ENCODE data around the gene NUF2. TPM values are rescaled to one million over a fixed set of nuclear protein-coding genes. Genes with fewer than 3 reads are reported as not detected.
"Not testable (repeated sequence)": the region's sequence is repeated elsewhere in the genome, so short reads cannot be mapped to it uniquely, and the experiment has no call there.

The NUF2 gene
- polyA plus RNA-seq, 1 donor: 45.3 TPM

DNA sequence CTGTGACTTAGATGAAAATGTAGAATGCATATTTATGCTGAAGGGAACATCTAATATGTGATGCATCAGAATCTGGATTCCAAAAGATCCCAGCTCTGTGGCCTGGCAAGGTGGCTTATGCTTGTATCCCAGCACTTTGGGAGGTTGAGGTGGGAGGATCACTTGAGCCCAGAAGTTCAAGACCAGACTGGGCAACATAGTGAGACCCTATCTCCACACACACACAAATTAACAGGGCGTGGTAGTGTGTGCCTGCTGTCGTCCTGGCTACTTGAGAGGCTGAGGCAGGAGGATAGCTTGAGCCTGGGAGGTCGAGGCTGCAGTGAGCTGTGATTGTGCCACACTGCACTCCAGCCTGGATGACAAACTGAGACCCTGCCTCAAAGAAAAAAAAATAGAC lies 1.6 kb downstream of the NUF2 start:
- DNase-seq: not testable (repeated sequence)

DNA sequence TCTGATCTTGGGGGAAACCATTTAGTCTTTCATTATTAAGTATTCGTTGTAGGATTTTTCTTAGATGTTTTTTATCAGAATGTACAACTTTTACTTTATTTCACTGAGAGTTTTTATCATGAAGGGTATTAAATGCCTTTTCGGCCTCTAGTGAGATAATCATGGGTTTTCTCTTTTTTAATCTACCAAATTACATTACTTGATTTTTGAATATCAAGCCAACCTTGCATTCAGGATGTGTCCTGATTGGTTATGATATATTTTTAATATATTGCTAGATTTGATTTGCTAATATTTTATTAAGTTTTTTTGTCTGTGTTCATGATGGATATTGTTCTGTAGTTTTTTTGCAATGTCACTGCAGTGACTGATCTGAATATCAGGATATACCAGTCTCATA lies 9.4 kb downstream of the NUF2 start:
- no peak for DNase-seq

DNA sequence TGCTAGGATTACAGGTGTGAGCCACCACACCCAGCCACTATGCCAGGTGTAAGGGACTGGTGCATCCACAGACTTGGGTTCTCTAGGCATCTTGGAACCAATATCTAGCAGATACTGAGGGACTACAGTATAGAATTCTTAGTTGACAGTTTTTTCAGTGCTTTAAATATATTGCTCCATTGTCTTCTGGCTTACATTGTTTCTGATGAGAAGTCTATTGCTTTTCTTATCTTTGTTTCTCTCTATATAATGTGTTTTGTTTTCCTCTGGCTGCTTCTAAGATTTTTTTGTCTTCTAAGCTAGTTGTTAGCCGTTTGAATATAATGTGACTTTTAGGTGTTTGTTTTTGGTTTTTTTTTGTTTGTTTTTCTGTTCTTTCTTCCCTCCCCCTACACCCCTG lies 13.5 kb downstream of the NUF2 start:
- DNase-seq: no peak

DNA sequence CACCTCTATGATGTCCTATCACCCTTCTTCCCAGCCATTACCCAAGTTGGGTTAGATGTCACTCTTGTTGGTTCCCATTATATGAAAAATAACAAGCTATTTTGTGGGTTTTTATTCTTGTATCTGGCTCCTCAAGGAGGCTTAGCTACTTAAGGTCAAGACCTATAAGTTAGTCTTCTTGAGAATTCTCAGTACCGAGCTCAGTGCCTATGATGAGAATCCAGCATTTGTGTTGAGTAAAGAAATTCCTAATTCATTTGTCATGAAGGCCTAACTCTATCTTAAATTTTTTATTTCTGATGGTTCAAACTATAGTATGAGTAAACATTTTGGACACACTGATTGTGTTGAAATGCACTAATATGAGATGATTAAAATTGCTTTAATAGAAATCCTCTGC lies 15.9 kb downstream of the NUF2 start:
- DNase-seq: no peak

DNA sequence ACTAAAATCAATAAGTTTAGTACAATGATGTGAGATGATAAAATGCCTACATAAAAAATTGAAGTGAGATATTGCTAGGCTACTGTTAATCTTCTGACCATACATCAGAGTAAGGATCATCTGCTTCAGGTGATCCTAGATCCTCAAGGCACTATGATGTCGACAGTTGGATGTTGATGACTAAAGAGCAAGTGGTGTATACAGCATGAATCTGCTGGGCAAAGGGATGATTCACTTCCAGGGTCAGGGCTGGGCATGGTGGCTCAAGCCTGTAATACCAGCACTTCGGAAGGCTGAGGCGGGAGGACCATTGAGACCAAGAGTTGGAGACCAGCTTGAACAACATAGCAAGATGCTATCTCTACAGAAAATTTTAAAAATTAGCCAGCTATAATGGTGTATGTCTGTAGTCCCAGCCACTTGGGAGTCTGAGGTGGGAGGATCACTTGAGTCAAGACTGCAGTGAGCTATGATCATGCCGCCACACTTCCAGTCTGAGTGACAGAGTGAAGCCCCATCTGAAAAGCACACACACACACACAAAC lies 24.6 kb downstream of the NUF2 start:
- no peak for DNase-seq

DNA sequence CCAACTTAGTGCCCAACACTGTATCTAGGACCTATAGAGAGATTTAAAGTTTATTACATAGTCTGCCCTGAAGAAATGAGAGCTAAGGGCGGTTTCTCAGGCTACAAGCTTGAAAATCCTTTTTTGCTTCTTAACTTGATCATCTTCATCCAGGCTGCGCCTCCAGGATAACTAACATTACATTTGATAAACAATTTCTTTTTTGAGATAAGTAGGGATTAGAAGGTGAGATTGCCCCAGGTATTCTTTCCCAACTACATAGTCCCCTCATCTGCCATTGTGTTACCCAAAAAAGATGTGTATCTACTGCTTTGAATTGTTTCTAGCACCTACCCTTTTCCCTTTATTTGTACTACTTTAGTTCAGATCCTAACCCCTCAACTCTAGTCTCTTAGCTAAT lies 25.4 kb downstream of the NUF2 start:
- no peak for DNase-seq

DNA sequence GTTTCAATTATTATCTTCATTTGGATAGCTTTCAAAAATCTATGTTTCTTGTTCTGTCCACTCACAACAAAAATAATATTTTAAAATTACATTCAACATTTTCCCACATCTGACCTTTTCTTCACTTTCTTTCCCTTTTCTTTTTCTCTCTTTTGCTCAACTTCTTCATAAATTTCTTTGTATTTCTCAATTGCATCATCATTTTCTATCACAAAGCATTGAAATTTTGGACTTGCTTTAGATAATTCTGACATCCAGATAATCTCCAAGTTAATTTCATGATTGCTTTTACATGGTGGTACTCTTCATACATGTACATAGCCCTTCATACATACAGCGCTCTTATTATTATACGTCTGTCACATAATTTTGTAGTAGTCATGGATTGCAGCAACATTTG lies 30.2 kb downstream of the NUF2 start:
- no peak for DNase-seq

DNA sequence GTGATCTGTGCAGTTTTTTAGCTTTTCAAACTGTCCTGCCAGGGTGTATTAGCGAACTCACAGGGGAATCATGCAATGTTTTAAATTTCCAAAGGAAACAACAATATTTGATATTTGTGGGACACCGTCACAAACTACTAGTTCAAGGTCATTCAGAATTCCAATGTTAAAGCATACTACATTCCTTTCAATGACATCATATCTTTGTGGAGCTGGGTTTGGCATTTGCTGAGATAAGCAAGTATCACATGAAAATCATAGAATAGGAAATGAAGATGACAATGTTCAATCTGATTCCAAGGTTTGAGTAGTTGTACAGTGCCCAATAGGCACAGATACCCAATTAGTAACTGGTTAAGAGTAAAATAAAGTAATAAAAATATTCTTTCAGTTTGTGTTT lies 35.6 kb downstream of the NUF2 start:
- DNase-seq: no peak

DNA sequence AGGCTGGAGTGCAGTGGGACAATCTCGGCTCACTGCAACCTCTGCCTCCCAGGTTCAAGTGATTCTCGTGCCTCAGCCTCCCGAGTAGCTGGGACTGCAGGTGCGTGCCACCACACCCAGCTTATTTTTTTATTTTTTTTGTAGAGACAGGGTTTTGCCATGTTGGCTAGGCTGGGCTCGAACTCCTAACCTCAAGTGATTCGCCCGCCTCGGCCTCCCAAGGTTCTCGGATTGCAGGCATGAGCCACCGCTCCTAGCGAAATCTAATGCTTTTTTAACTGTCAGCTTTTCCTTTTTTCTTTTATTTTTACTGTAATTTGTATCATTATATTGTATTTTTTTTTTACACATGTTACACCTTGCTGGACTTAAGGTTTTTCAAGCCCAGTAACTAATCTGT lies 36.4 kb downstream of the NUF2 start:
- DNase-seq: not testable (repeated sequence)

DNA sequence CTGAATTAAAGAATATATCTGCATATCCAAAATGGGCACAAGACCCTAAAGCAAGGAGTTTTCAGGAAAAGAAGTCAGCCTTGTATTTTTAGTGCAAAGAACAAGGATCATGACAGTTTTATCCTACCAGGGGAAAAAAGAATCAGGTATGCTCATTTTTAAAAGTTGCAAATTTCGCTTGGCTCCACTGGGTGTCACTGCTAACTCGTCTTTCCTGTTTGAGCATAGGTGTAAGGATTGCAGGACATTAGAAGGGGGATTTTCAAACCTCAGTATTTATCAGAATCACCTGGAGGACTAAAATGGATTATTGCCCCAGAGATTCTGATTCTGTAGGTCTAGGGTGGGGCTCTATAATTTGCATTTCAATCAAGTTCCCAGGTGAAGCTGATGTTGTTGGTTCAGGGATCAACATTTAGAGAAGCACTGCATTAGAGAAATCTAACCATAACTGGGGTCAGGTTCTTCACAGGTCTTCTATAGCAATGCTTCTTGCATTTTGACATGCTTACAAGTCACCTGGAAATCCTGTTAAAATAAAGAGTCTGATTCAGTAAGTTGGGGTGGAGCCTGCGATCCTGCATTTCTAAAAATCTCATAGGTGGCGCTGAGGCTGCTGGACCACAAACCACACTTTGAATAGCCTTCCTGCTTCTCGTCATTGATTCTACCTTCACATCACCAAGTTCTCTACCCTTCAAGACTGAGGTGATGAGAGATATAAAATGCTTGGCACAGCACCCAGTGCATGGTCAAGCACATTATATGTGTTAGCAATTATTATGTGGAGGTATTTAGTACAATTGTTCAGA lies 39.6 kb downstream of the NUF2 start:
- DNase-seq: peak; percentile 35

DNA sequence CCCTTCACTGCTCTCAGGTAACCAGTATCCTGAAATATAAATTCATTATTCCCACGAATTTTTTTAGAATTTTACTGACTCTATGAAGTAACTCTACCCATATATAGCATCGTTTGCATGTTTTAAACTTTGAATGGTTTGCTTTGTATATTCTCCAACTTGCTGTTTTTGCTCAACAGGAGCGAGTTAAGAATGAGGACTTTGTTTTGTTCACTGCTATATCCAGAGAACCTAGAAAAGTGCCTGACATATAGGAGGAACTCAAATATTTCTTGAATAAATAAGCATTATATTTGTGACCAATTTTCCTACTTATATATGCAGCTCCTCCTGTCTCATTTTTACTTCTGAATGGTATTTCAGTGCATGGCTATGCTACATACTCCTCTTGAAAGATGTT lies 43.4 kb downstream of the NUF2 start:
- no peak for DNase-seq

DNA sequence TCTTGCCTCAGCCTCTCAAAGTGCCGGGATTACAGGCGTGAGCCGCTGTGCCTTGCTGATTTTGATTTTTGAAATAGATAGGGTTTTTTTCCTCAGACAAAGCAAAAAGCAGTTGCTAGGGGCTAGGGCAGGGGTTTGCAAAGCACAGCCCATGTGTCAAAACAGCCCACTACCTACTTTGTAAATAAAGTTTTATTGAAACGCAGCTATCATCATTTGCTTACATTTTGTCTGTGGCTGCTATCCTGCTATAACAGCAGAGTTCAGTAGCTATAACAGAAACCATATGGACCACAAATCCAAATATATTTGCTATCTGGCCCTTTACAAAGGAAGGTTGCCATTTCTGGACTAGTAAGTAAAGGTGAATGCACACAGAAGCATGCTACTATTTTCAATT lies 44.8 kb downstream of the NUF2 start:
- DNase-seq: no peak

DNA sequence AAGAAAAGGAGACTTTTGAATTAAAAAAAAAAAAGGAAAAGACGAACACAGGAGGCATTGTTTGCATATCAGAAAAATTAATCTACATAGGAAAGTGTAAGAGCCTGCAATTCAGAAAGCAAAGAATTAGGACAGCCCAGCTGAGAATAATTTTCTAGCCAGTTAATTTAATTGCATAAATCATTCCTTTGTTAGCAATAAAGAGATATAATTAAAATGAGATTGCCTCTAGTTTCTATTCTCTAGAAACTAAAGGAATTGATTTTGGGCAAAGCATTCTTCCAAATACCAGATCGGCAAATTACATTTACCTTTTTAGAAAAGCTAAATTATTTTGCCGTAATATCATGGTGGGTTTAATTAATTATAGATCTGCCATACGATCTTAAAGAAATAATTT lies 46.0 kb downstream of the NUF2 start:
- DNase-seq: no peak

DNA sequence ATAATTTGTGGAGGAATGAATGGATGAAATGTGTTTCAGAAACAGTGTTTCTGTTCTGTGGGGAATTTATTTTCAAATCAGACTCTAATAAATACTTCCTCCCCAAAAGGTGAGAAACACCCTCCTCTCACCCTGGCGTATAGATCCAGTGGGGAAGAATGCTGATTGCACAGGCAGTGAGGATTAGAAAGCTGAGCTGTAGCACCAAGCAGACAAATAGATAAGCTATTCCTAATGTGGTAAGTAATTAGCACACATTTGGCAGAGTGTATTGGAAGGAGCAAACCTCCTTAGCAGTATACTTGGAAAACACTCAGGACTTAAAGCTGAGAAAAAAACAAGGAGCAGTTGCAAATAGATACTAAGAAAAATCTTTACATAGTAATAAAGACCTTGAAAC lies 50.8 kb downstream of the NUF2 start:
- no peak for DNase-seq

DNA sequence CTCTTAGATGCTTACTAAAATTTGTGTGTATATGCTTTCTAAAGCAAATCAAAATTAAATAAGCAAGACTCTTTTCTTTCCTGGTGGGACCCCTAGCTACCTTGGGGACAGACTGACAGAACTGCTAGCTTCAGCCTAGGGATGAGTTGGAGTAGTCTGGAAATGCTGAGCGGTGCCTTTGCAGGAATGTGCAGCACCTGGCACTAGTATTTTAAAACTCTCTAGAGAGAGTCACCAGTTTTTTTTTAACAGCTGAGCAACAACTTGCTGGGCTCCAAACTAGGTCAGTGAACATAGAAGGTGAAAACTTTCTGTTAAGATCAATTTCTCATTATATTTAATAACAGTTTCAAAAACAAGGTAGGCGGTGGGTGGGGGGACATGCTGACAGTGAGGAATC lies 56.8 kb downstream of the NUF2 start:
- DNase-seq: no peak

DNA sequence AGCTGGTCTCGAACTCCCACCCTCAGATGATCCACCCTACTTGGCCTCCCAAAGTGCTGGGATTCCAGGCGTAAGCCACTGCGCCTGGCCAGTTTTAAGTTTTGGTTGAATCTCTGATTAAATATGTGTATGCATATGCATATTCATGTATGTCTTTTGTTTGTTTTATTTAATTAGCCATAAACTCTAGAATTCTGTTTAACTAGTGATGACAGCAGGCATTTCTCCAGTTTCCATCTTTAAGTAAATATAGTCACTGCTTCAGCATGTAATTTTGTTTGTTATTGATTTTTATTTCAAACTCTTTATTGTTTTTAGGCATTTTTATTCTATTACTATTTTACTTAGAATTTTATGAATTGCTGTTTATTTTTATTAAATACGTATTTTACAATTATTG lies 58.0 kb downstream of the NUF2 start:
- no peak for DNase-seq

DNA sequence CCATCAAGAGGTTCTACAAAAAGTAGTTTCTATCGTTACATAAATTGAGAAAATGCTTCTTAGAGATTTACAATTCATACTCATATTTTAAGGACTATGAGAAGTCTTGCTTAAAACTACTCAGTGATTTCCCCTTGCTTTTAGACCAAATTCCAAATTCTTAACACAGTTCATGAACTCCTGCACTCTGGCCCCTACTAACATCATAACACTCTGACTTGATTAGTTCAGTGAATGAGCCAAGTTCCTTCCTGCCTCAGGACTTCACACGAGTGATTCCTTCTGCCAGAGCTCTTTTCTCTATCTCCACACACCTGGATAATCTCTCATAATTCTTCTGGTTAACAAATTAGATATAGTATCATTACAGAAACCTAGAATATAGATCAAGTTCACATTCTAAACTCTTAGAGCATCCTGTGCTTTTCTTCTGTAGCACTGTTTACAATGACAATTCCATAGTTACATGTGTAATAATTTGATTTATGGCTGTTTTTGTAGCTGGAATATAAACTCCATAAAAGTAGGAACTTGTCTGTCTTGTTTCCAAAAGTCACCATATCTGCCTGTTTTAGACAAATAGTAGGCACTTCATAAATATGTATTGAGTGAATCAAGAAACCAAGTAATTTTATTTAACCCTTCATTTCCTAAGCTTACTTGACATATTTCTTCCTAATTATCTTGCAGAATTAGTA lies 59.9 kb downstream of the NUF2 start:
- DNase-seq: no peak

DNA sequence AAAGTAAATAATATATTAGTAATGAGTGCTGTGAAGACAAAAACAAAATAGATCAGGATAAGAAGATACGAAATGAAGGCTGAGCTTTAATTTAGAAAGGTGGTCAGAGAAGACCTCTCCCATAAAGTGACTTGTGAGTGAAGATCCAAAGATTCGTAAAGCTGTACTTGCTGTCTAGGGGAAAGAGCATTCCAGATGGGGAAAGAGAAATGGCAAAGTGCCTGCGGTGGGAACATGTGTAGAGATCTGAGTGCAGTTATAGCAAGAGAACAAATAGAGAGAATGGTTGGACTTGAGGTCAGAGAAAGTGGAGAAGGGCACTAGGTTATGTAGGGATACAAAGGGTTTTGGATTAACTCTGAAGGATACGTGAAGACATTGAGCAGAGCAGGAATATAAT lies 60.6 kb downstream of the NUF2 start:
- DNase-seq: no peak

DNA sequence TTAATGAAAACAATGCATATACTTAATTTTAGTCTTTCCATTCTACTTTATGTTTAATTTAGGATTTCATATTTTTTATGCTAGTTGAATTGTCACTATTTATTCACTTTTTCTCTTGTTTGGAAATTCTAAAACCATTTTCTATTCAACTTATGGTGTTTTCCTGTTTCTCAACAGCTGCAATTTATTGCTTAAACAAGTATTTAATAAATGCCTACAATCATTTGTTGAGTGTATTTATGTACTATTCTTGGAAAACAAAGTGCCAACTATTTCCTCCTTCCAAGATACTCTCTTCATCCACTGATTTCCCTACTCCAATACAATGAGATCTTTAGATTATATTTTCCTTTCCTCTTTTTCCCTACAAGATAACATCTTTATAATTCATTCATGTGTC lies 65.4 kb downstream of the NUF2 start:
- no peak for DNase-seq

DNA sequence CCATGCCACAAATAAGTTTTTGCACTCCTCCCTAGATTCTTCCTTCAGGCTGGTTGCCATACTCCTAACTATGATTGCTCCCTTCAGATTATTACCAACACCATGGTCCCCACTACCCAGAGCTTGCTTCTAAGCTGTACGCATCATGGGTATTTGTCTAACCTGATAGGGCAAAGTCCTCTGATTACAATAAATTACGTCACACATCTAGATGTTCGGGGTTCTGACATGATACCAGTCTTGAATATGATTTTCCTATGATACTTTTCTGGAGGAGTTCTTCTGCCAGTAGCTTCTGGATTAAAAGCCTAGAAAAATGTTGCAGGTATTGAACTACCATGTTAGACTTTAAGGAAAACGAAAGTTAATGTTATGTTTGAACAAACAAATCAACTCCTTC lies 67.2 kb downstream of the NUF2 start:
- DNase-seq: no peak

DNA sequence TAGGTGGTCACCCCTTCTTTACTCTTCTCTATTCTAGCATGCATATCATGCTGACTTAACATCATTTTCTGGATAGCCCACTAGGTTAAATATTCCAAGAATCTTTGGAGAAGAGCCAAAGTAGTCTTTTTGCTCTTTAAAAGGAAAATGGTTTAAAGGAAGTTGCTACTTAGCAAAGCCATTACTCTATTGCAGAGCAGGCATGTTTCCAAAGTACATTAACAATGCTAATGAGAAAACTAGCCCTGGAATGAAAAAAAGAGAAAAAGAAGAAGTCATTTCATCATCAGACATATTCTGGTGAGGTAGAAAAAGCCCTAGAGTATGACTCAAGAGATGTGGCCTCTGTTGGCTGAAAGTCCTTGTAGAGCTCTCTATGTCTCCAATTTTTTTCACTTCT lies 74.0 kb downstream of the NUF2 start:
- peak; percentile 30 for DNase-seq

DNA sequence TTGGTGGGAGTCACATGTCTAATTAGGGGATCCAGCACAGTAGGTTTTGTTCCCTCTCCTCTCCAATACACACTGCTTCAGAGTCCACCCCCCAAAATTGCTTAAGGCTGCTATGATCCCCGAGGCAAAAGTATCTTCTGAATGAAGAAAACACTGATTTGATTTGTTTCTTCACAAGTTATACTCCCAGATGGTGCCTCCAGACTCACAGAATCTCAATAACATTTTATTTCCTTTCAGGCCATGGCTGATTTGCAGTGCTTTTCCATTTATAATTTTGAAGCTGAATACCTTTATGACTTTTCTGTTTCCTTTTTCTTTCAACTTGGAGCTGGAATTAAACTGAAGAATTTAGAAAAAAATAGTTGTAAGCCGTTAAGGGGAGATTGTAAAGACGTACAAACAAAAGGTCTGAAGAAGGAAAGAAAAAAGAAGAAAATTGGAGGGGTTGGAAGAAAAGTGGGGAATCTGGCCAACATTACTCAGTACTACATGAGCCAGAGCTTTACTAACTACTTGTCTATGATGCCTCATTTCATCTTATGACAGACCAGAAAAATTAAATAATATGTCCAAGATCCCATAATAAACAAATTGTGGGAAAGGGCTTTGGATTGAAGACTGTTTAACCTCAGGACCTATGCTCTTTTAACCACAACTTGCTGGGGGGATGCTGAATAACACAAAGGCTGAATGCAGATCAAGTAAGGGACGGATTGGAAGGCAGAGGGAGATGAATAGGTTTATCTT lies 75.9 kb downstream of the NUF2 start:
- DNase-seq: no peak

DNA sequence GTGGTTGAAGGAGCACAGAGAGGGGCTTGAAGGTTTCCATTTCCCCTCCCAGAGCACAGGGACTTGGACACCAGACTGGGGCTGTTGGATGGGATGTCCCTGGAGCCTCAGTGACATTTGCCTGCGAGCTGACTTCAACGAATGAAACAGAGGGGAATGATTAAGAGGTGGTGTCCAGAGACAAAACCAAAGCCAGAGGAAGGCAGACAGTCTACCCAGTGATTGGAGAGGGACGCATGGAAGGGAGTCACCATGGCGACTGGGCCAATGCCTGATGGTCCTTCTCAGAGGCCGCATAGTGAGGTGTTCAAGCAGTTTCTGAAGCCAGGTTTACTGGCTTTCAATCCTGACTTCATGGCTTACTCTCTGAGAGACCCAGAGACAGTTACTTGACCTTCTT lies 77.2 kb downstream of the NUF2 start:
- no peak for DNase-seq
